Bronchial epithelial cell (primary cell): ENCODE results near the gene AFAP1L2. TPM values are rescaled to one million over a fixed set of nuclear protein-coding genes. Genes with fewer than 3 reads are reported as not detected.

Source experiments
- DNase-seq: peaks from one replicate; pipeline ENCODE4 v3.0.0-alpha.2; 2010; ENCODE audit warnings: low read depth
- FAIRE-seq: peaks from 2 replicates; lab custom pipeline; 2011; peaks lifted over from hg19 to GRCh38; lab: Jason Lieb, UNC
- H3K27me3 ChIP-seq: 2 replicates; pipeline ENCODE4 v1.5.1; 2011; ENCODE audit warnings: low read length; ENCODE audit not compliant: control insufficient read depth, insufficient read depth
- H3K36me3 ChIP-seq: 2 replicates; pipeline ENCODE4 v1.5.1; 2011; ENCODE audit warnings: low read length; ENCODE audit not compliant: control insufficient read depth, insufficient read depth
- H3K4me3 ChIP-seq: 2 replicates; pipeline ENCODE4 v1.5.1; 2011; ENCODE audit warnings: mild to moderate bottlenecking, low read depth, low read length, control low read depth
- total RNA-seq: library from RNA; depleted of rRNA; stranded (reverse); fragments of >200 nt; gene quantifications from 2 replicates; pipeline ENCODE4 v1.2.1, GENCODE V29; 2014
- TF ChIP-seq, protein P1 (sequence below): IDR thresholded peaks from 2 replicates; pipeline ENCODE4 v1.5.1; 2011; ENCODE audit warnings: mild to moderate bottlenecking, moderate library complexity, low read length, control low read depth, inconsistent platforms; ENCODE audit not compliant: insufficient read depth, severe bottlenecking

AFAP1L2 gene
- total RNA-seq, 1 donor from 2014 or later, result 6.8 TPM

DNA sequence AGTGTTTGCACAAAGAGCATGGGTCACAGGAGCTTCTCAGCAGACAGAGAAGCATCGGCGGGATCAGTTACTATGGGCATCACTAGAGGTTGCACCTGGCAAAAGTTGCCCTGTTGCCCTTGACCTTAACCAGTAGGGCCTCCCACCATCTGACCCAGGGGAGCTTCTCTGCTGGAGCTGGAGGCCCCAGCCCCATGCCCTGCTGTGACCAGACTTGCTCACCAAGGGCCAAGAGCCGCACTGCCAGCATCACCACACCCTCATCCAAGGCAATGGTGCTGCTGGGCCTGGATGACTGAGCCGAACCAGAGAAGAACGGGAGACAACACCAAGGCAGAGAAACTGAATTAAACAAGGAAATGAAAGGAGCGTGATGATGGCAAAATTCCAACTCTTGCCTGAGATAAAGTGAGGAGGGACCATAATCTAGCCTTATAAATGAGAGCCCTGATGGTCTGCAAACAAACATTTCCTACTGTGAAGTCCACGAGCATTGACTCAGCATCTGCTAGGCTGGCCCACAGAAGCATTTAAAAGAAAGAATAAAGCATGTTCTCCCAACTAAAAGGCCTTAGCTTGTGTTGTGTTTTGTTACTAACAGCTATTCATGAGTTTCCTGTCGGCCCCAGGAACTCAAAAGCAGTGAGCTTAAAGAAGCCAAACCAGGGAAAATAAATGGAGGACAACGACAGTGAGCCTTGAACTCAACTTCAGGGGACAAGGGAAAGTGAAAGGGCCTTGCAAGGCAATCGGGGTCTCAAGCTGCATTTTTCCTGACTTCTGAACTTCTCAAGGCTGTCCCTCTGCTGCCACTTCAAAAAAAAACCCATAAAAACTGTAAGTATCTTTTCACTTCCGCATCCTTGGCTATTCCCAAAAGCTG is 60.4 kb downstream of the AFAP1L2 start:
- Histone ChIP-seq H3K36me3 (no peaks in the 10 kb centered on the region), H3K27me3 (no peaks in the 10 kb centered on the region), H3K4me3 (no peak overlapping the region)
- FAIRE-seq, result no peak
- TF ChIP-seq, protein P1, sequence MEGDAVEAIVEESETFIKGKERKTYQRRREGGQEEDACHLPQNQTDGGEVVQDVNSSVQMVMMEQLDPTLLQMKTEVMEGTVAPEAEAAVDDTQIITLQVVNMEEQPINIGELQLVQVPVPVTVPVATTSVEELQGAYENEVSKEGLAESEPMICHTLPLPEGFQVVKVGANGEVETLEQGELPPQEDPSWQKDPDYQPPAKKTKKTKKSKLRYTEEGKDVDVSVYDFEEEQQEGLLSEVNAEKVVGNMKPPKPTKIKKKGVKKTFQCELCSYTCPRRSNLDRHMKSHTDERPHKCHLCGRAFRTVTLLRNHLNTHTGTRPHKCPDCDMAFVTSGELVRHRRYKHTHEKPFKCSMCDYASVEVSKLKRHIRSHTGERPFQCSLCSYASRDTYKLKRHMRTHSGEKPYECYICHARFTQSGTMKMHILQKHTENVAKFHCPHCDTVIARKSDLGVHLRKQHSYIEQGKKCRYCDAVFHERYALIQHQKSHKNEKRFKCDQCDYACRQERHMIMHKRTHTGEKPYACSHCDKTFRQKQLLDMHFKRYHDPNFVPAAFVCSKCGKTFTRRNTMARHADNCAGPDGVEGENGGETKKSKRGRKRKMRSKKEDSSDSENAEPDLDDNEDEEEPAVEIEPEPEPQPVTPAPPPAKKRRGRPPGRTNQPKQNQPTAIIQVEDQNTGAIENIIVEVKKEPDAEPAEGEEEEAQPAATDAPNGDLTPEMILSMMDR, result no peak
- DNase-seq, result no peak

DNA sequence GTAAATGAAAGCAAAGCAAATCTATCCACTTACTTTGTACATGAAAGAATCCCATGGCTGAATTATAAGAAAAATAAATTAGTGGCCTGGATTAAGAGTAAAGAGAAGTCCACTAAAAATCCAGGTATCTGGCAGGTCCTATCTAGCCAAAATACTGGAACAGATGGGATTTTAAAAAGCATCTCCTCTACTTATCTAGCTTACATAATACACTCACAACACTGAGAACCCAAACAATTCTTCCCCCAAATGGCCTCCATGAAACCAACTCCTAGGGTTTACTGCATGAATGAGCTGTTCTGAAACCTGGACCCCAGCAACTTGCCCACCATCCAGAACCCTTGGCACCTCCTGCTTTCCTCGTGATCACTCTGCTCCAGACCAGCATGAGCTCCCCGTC is 61.3 kb downstream of the AFAP1L2 start:
- H3K27me3 ChIP-seq, result no peaks in the 10 kb centered on the region
- DNase-seq (no peak), FAIRE-seq (peak; percentile 62)
- H3K36me3 ChIP-seq, result no peaks in the 10 kb centered on the region
- H3K4me3 ChIP-seq, result no peak overlapping the region
- TF ChIP-seq, protein P1, result no peak

DNA sequence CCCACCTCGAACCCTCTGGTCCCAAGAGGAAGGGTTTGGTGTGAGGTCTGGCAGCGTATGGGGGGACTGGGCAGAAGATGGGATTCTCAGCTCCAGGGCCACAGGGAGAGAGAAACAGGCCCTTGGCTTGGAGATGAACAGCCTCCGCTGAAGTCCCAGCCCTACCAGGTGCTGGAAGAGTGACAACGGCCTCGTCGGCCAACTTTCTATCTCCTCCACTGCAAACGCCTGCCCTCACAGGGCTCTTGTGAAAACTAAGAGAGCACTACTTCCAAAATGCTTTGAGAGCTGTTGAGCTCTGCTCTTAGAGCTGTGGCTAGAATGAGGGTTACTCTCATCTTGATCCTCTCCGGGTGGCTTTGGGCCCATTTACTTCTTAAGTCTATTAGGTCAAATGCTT is 63.5 kb downstream of the AFAP1L2 start:
- no peaks in the 10 kb centered on the region for H3K27me3 ChIP-seq
- no peaks in the 10 kb centered on the region for H3K36me3 ChIP-seq
- TF ChIP-seq, protein P1, result no peak
- DNase-seq, result no peak
- H3K4me3 ChIP-seq, result no peak overlapping the region
- FAIRE-seq, result no peak

DNA sequence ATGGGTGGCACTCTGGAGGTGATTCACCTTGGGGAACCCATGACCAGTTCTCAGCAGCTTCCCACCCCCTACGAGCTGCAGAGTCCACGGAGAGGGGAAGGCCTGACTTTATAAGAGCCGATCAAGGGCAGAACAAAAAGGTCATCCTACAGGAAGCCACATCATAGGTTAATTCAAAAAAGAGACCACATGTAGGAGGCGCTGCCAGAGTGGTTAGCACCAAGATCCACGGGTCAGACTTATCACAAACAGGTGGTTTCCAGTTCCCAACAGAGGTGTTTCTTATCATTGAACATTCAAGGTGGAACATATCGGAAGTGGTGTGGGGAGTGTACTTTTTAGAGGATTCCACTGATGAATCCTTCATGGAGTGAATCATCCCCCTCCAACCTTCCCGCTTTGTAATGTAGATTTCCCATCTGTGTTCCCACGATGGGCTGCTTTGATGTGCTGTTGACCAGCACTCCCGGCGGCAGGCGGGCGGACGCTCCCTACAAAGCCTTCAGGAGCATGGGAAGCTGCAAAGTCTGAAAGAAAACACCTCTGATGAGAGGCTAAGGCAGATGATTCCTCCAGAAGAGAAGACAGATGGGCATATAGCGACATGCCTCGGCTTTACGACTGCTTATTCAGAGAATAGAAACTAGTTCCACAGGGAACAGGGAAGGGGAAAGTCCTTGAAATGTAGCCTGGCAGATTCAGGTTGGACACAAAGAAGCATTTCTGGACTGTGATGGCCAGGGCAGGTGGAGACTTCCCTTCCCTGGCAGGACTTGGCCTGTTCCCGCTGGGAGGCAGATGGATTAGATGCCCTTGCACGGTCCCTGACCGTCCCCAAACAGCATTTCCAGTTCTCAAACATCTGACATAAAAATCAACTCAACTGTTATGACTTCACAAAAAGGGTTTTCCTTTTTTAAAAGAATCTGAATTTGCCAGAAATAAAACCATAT is 66.5 kb downstream of the AFAP1L2 start:
- TF ChIP-seq, protein P1, result no peak
- DNase-seq, result no peak
- FAIRE-seq, result peak; percentile 18
- Histone ChIP-seq H3K4me3 (no peak overlapping the region), H3K36me3 (no peaks in the 10 kb centered on the region), H3K27me3 (no peaks in the 10 kb centered on the region)

DNA sequence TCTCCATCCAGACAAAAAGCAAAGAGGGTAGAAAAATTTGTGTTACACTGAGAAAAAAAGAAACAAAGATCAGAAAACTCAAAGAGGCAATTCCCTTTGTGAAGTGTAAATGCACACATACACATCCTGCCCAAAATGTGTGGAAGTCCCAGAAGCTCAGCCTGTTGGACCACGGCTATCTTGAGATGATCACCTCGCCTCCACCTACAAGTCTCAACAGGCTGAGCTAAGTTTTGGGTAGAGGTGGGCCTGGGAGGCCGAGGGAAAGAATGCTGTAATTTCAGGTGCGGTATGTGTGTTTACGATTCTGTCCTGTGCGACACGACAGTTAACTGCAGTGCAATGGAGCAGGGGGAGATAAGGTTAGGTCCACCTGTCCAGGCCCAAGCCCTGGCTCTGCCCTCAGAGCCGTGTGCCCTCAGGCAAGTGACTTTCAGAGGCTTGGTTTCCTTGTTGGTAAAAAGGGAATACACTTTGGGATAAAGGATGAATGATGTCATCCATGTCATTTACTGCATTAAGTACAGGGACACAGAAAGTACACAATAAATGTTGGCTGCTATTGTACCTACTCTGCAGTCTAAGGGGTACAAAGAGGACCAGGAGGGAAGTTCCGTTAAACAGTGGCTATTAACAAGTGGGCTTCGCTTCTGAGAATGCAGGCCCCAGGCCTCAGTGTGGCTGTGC is 67.3 kb downstream of the AFAP1L2 start:
- TF ChIP-seq, protein P1, result no peak
- Histone ChIP-seq H3K27me3 (no peaks in the 10 kb centered on the region), H3K4me3 (no peak overlapping the region), H3K36me3 (no peaks in the 10 kb centered on the region)
- DNase-seq (peak; percentile 38), FAIRE-seq (peak; percentile 50)
